ENCODE data around the gene PTPRA.

- TF ChIP-seq, protein P1, sequence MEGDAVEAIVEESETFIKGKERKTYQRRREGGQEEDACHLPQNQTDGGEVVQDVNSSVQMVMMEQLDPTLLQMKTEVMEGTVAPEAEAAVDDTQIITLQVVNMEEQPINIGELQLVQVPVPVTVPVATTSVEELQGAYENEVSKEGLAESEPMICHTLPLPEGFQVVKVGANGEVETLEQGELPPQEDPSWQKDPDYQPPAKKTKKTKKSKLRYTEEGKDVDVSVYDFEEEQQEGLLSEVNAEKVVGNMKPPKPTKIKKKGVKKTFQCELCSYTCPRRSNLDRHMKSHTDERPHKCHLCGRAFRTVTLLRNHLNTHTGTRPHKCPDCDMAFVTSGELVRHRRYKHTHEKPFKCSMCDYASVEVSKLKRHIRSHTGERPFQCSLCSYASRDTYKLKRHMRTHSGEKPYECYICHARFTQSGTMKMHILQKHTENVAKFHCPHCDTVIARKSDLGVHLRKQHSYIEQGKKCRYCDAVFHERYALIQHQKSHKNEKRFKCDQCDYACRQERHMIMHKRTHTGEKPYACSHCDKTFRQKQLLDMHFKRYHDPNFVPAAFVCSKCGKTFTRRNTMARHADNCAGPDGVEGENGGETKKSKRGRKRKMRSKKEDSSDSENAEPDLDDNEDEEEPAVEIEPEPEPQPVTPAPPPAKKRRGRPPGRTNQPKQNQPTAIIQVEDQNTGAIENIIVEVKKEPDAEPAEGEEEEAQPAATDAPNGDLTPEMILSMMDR (IDR thresholded peaks at IDR 0.05; ENCODE audit: low read depth, low read length, missing input control): no peak
- TF ChIP-seq, protein P2, sequence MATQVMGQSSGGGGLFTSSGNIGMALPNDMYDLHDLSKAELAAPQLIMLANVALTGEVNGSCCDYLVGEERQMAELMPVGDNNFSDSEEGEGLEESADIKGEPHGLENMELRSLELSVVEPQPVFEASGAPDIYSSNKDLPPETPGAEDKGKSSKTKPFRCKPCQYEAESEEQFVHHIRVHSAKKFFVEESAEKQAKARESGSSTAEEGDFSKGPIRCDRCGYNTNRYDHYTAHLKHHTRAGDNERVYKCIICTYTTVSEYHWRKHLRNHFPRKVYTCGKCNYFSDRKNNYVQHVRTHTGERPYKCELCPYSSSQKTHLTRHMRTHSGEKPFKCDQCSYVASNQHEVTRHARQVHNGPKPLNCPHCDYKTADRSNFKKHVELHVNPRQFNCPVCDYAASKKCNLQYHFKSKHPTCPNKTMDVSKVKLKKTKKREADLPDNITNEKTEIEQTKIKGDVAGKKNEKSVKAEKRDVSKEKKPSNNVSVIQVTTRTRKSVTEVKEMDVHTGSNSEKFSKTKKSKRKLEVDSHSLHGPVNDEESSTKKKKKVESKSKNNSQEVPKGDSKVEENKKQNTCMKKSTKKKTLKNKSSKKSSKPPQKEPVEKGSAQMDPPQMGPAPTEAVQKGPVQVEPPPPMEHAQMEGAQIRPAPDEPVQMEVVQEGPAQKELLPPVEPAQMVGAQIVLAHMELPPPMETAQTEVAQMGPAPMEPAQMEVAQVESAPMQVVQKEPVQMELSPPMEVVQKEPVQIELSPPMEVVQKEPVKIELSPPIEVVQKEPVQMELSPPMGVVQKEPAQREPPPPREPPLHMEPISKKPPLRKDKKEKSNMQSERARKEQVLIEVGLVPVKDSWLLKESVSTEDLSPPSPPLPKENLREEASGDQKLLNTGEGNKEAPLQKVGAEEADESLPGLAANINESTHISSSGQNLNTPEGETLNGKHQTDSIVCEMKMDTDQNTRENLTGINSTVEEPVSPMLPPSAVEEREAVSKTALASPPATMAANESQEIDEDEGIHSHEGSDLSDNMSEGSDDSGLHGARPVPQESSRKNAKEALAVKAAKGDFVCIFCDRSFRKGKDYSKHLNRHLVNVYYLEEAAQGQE (IDR thresholded peaks at IDR 0.05): no peak
Observed at GRCh38 chr20:2942439-2942838, 69.2 kb downstream of the PTPRA start.
